Measurements from ENCODE around the gene DSCAML1.

- TF ChIP-seq CTCF (IDR thresholded peaks at IDR 0.05; ENCODE audit: control extremely low read depth in 1 of 3, insufficient read depth in 1 of 3, low read depth in 1 of 3, low read length in 3 of 3) (no peak), BACH1 (IDR thresholded peaks at IDR 0.05; ENCODE audit: low read length) (no peak), EP300 (IDR thresholded peaks at IDR 0.05; ENCODE audit: borderline replicate concordance in 1 of 2, low read depth in 2 of 2, low read length in 2 of 2) (no peak), USF2 (IDR thresholded peaks at IDR 0.05; ENCODE audit: low read length) (no peak), POLR2A (IDR thresholded peaks at IDR 0.05; ENCODE audit: control extremely low read depth in 1 of 2, low read depth in 2 of 2, low read length in 2 of 2) (no peak)
These were observed 196.7 kb downstream of the DSCAML1 start for GRCh38 chr11:117600234-117600783.

Data from H1 (cell line).